ENCODE data around the gene POMP. TPM values are rescaled to one million over a fixed set of nuclear protein-coding genes. Genes with fewer than 3 reads are reported as not detected.
A peak's percentile ranks its signal among the peaks of the same experiment; 100 is the strongest.

POMP gene
- total RNA-seq, 6 experiments from 2014 or later, result 31.8 to 60.6 (median 50.2) TPM

DNA sequence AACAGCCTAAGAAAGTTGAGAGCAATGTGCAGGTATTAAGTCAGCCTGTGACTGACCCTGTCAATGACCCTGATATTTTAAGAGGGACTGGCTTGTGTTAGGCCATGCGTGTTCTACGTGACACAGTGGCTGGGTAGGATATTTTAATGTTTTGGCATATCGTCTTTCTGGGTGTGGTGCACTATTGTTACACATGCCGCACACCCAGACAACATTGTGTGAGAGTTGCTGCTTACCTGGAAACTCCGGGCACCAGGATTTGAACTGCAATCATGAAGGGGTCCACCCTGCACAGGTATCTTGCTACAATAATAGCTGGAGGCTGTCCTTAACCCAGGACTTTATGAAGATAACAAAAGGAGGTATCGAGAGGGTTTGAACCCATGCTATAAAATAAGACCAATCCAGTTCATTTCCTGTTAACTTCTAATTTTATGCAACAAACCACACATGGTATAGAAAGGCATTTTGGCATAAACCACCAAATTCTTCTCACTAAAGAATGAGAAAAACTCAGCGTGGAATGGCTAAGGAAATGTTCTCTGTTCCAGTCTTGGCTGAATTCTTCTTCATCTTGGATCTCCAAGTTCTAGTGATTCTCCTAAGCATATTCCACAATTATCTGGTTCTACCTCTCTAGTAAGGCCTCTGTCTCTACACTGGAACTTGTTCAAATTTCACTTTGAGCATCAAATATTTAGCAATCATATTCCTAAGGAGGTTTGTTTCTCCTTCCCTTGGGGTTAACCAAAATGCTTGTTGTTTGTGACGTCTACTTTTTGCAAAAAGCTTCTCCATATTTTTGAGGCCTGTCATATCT, 38.7 kb upstream of the POMP start:
- Histone ChIP-seq H3K4me1 (no peaks in the 10 kb centered on the region), H3K4me3 (no peak overlapping the region), H3K9me3 (no peaks in the 10 kb centered on the region), H3K27ac (no peak overlapping the region), H3K27me3 (no peaks in the 10 kb centered on the region), H3K36me3 (no peaks in the 10 kb centered on the region)
- TF ChIP-seq, protein P1, sequence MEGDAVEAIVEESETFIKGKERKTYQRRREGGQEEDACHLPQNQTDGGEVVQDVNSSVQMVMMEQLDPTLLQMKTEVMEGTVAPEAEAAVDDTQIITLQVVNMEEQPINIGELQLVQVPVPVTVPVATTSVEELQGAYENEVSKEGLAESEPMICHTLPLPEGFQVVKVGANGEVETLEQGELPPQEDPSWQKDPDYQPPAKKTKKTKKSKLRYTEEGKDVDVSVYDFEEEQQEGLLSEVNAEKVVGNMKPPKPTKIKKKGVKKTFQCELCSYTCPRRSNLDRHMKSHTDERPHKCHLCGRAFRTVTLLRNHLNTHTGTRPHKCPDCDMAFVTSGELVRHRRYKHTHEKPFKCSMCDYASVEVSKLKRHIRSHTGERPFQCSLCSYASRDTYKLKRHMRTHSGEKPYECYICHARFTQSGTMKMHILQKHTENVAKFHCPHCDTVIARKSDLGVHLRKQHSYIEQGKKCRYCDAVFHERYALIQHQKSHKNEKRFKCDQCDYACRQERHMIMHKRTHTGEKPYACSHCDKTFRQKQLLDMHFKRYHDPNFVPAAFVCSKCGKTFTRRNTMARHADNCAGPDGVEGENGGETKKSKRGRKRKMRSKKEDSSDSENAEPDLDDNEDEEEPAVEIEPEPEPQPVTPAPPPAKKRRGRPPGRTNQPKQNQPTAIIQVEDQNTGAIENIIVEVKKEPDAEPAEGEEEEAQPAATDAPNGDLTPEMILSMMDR (IDR thresholded peaks at IDR 0.05), result no peak
- TF ChIP-seq POLR2A (IDR thresholded peaks at IDR 0.05), result no peak
- 71% methylated on average over 7 of the region's 8 CpGs for WGBS (ENCODE audit: insufficient coverage, low coverage, low lambda C conversion rate, missing lambda C conversion rate)
- intact Hi-C loops (cut with DNase I), result no loop called here
- DNase-seq (no peak), ATAC-seq (no peak)

DNA sequence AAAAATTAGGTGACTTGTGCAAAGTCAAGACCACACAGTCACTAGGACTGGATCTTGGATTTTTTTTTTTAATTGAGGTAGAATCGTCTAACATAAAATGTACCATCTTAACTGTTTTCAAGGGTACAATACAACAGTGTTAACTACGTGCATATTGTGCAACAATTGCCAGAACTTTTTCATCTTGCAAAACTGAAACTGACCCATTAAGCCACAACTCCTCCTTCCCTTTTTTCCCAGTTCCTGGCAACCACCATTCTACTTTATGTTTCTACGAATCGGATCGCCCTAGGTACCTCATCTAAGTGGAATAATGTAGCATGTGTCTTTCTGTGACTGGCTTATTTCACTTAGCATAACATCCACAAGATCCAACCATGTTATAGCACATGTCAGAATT, 37.5 kb upstream of the POMP start:
- Histone ChIP-seq H3K27me3 (no peaks in the 10 kb centered on the region), H3K9me3 (no peaks in the 10 kb centered on the region), H3K4me1 (no peaks in the 10 kb centered on the region), H3K27ac (no peak overlapping the region), H3K36me3 (no peaks in the 10 kb centered on the region), H3K4me3 (no peak overlapping the region)
- intact Hi-C loops (cut with DNase I), result no loop called here
- 56% methylated on average over 5 of the region's 5 CpGs for WGBS (ENCODE audit: insufficient coverage, low coverage, low lambda C conversion rate, missing lambda C conversion rate)
- peak in 2 of 4 donors; percentile 19 to 40 for ATAC-seq
- no peak for DNase-seq
- TF ChIP-seq, protein P1 (IDR thresholded peaks at IDR 0.05), result no peak
- TF ChIP-seq POLR2A (IDR thresholded peaks at IDR 0.05), result no peak

DNA sequence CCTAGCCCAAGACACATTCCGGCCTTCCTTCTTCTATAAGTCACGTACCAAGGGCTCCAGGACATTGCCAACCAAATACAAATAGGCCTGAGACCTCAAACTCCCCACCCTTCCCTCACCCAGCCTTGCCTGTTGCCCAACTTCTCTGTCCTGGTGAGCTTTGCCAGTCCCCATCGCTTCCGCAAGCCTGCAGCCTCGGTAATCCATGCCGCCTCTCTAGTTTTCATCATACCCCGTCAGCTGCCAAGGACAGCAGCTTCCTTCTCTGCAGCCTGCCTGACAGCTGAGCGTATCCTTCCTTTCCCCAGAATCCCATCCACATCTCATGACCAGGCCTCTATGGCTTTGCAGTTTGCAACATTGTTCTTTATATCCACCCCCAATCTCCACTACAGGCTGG, 36.6 kb upstream of the POMP start:
- intact Hi-C loops (cut with DNase I), result no loop called here

DNA sequence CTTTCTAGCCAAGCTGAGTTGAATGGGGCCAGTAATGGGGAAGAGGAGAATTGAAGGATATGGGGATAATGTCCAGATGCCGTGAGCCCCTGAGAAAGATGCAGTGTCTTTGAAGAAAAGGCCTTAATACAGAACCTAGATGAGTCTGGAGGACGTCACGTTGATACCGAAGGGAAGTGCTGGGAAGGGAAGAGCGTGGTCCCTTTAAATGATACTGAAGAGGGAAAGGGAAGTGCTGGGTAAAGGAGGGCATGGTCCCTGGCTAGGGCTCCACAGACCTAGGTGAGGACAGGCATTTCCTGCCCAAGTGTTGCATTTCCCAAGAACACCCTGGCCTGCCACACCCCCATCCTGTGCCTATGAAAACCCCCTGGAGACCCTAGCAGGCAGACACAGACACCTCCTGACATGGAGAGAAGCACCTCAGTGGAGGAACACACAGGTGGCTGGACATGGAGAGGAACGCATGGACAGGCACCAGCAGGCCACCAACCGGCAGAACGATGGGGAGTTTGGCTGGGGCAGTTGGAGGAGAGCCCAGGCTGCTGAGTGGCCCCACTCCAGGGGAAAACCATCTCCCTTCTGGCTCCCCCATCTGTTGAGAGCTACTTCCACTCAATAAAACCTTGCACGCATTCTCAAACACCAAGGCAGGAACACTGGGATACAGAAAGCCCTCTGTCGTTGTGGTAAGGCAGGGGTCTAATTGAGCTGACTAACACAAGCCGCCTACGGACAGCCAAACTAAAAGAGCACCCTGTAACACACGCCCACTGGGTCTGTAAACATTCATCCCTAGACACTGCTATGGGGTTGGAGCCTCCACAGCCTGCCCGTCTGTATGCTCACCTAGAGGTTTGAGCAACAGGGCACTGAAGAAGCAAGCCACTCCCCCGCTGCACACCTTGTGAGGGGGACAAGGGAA, 34.9 kb upstream of the POMP start:
- no peak for DNase-seq
- no peak overlapping the region for H3K27ac ChIP-seq
- no peaks in the 10 kb centered on the region for H3K9me3 ChIP-seq
- H3K4me3 ChIP-seq, result no peak overlapping the region
- H3K4me1 ChIP-seq, result no peaks in the 10 kb centered on the region
- TF ChIP-seq, protein P1 (IDR thresholded peaks at IDR 0.05), result no peak
- TF ChIP-seq POLR2A (IDR thresholded peaks at IDR 0.05), result no peak
- intact Hi-C loops (cut with DNase I), result no loop called here
- H3K27me3 ChIP-seq, result no peaks in the 10 kb centered on the region
- ATAC-seq, result peak in 2 of 4 donors; percentile 30 to 45
- H3K36me3 ChIP-seq, result no peaks in the 10 kb centered on the region
- WGBS (ENCODE audit: insufficient coverage, low coverage, low lambda C conversion rate, missing lambda C conversion rate), result 45% methylated on average over 11 of the region's 15 CpGs

More for the DNA sequence above, 36.6 kb upstream of the POMP start:
- Histone ChIP-seq H3K4me1 (no peaks in the 10 kb centered on the region), H3K36me3 (no peaks in the 10 kb centered on the region), H3K9me3 (no peaks in the 10 kb centered on the region), H3K27me3 (no peaks in the 10 kb centered on the region), H3K27ac (no peak overlapping the region), H3K4me3 (no peak overlapping the region)
- DNase-seq, result peak in 2 of 3 donors; percentile 43 to 58
- TF ChIP-seq, protein P1 (IDR thresholded peaks at IDR 0.05), result no peak
- no peak for TF ChIP-seq POLR2A (IDR thresholded peaks at IDR 0.05)
- 70% methylated on average over 7 of the region's 8 CpGs for WGBS (ENCODE audit: insufficient coverage, low coverage, low lambda C conversion rate, missing lambda C conversion rate)
- ATAC-seq, result peak; percentile 54 to 66 (median 55)

All from right lobe of liver (tissue), 6 donors.